Right lobe of liver (tissue), 6 donors: ENCODE measurements around the gene MYL10. TPM values are rescaled to one million over a fixed set of nuclear protein-coding genes. Genes with fewer than 3 reads are reported as not detected.
"Not testable (repeated sequence)": the region's sequence is repeated elsewhere in the genome, so short reads cannot be mapped to it uniquely, and the experiment has no call there.

ENCODE experiments used
- ATAC-seq, 4 donors: fragments of 200-7000 bp; cut with Tn5 transposase; one replicate each; pipeline ENCODE4 v1.9.1; 2020; ENCODE audit warnings: mild to moderate bottlenecking in 4 of 4, moderate library complexity in 4 of 4
- DNase-seq, 3 donors: peaks; one replicate each; pipeline ENCODE4 v3.0.0-alpha.2; 2020
- H3K27ac ChIP-seq, 3 donors: fragments of 200-600 bp; one replicate each; pipeline ENCODE4 v1.8.0; 2022
- H3K27me3 ChIP-seq, 2 donors: fragments of 200-600 bp; one replicate each; pipeline ENCODE4 v1.8.0; 2022
- H3K36me3 ChIP-seq, 4 donors: fragments of 200-600 bp; sonication (generic) in 1 of 4; one replicate each; pipeline versions ENCODE4 v1.5.1 to v1.8.0; 2017 to 2022; ENCODE audit warnings: control low read depth in 1 of 4
- H3K4me1 ChIP-seq, 4 donors: fragments of 200-600 bp; sonication (generic) in 1 of 4; one replicate each; pipeline versions ENCODE4 v1.5.1 to v1.8.0; 2017 to 2022; ENCODE audit warnings: control low read depth in 1 of 4
- H3K4me3 ChIP-seq, 3 donors: fragments of 200-600 bp; one replicate each; pipeline ENCODE4 v1.8.0; 2022
- H3K9me3 ChIP-seq, 4 donors: fragments of 200-600 bp; sonication (generic) in 1 of 4; one replicate each; pipeline versions ENCODE4 v1.5.1 to v1.8.0; 2017 to 2022; ENCODE audit warnings: control low read depth in 1 of 4
- CTCF ChIP-seq, 4 donors: fragments of 200-600 bp in 3 of 4; fragments of 450-650 bp in 1 of 4; IDR thresholded peaks; one replicate each; pipeline versions ENCODE4 v1.5.1 to v1.8.0; 2016 to 2022; ENCODE audit warnings: antibody characterized with exemption in 4 of 4, mild to moderate bottlenecking in 2 of 4
- POLR2A ChIP-seq: fragments of 450-650 bp; IDR thresholded peaks from one replicate; pipeline ENCODE4 v1.6.1; 2017; ENCODE audit warnings: antibody characterized with exemption, mild to moderate bottlenecking
- WGBS: methylation state at CpG from one replicate; pipeline ENCODE4 v1.1.6; 2018; ENCODE audit warnings: low coverage, low lambda C conversion rate; ENCODE audit not compliant: insufficient coverage; ENCODE audit errors: missing lambda C conversion rate; 5-methylcytosine and 5-hydroxymethylcytosine counted together
- intact Hi-C, 2 donors: fragments of 100-400 bp; cut with DNase I; formaldehyde crosslinking; loops; one replicate each; pipeline versions ENCODE4 v1.11.2 to v1.14.1; 2022
- total RNA-seq, 6 experiments: library from RNA; depleted of rRNA in 2 of 6; stranded (reverse); fragments of >200 nt in 2 of 6; fragmentation: NEBNext Ultra II Directional in 3 of 6; extraction: Animal tissue kit (Norgen Biotek cat#: 25700) in 3 of 6; gene quantifications; one replicate each; pipeline versions ENCODE4 v1.1.0 to v1.2.4, GENCODE V29; 2016 to 2023
- donor health status: DM: no; HTN: yes; CAD: no.
- donor health status: DM: no; HTN: no; CAD: no.
- donor health status: DM: no; HTN: no; CAD: no.
- donor health status: DM: no; HTN: yes; CAD: no.
- donor health status: DM: no; HTN: yes; CAD: no.

MYL10 gene
- total RNA-seq, 6 experiments from 2014 or later, result not detected

DNA sequence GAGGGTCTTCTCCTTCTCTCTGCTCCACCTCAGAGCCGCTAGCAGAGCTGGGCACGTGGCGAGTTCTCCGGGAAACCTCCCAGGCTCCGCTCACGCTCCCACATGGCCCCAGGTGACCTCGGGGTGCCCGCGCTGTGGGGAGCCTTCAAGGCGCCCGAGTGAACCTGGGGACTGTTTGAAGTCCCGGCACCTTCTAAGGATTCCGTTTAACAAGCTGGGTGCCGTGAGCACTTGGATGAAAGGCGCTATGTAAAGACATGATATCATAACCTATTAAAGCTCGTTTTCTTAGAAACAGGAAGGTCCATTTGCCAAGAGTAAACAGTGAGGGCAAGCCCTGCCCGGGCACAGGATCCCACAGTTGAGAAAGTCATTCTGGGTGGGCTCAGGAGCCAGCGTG is 15.8 kb upstream of the MYL10 start:
- no peaks in the 10 kb centered on the region for H3K36me3 ChIP-seq
- H3K9me3 ChIP-seq, result no peaks in the 10 kb centered on the region
- H3K4me3 ChIP-seq, result no peak overlapping the region
- no peak overlapping the region for H3K27ac ChIP-seq
- no peaks in the 10 kb centered on the region for H3K4me1 ChIP-seq
- no peaks in the 10 kb centered on the region for H3K27me3 ChIP-seq
- TF ChIP-seq POLR2A, result no peak
- TF ChIP-seq CTCF (IDR thresholded peaks at IDR 0.05), result no peak
- intact Hi-C loops, result no loop called here
- ATAC-seq, result peak; percentile 35 to 54 (median 44)
- no peak for DNase-seq
- 32% methylated on average over 17 of the region's 18 CpGs for WGBS

DNA sequence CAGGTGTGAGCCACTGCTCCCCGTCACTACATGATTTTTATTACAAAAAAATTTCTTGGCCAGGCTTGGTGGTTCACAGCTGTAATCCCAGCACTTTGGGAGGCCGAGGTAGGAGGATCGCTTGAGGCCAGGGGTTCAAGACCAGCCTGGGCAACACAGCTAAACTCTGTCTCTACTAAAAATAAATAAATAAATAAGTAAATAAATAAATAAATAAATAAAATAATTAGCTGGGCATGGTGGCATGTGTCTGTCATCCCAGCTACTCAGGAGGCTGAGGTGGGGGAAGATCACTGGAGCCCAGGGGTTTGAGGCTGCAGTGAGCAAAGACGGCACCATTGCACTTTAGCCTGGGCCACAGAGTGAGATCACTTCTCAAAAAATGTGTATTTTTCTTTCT is 10.0 kb upstream of the MYL10 start:
- H3K4me1 ChIP-seq, H3K27me3 ChIP-seq, H3K4me3 ChIP-seq, ATAC-seq, H3K27ac ChIP-seq, DNase-seq, H3K9me3 ChIP-seq, H3K36me3 ChIP-seq, intact Hi-C loops: not testable (repeated sequence)
- 80% methylated on average over 2 of the region's 4 CpGs for WGBS

GRCh38 chr7:101636822-101637623 is 7.9 kb upstream of the MYL10 start:
- ATAC-seq, result peak in 1 of 4 donors; percentile 17
- H3K4me1 ChIP-seq, result no peaks in the 10 kb centered on the region
- 53% methylated on average over 7 of the region's 9 CpGs for WGBS

GRCh38 chr7:101635484-101635883 is 6.4 kb upstream of the MYL10 start:
- H3K27ac ChIP-seq, result no peak overlapping the region
- no peak for TF ChIP-seq POLR2A
- no peak for TF ChIP-seq CTCF (IDR thresholded peaks at IDR 0.05)
- ATAC-seq, result no peak
- H3K4me1 ChIP-seq, result no peaks in the 10 kb centered on the region
- H3K27me3 ChIP-seq, result no peaks in the 10 kb centered on the region
- H3K36me3 ChIP-seq, result no peaks in the 10 kb centered on the region
- no peak for DNase-seq
- no peak overlapping the region for H3K4me3 ChIP-seq
- intact Hi-C loops, result no loop called here
- no peaks in the 10 kb centered on the region for H3K9me3 ChIP-seq
- WGBS, result no CpG with 5 or more reads among the region's 2 CpGs

More at GRCh38 chr7:101636822-101637623, 7.9 kb upstream of the MYL10 start:
- no peaks in the 10 kb centered on the region for H3K27me3 ChIP-seq
- no peaks in the 10 kb centered on the region for H3K9me3 ChIP-seq
- no peak for DNase-seq
- no peak overlapping the region for H3K4me3 ChIP-seq
- no peaks in the 10 kb centered on the region for H3K36me3 ChIP-seq
- TF ChIP-seq POLR2A (no peak), CTCF (IDR thresholded peaks at IDR 0.05) (no peak)
- intact Hi-C loops, result no loop called here
- no peak overlapping the region for H3K27ac ChIP-seq

DNA sequence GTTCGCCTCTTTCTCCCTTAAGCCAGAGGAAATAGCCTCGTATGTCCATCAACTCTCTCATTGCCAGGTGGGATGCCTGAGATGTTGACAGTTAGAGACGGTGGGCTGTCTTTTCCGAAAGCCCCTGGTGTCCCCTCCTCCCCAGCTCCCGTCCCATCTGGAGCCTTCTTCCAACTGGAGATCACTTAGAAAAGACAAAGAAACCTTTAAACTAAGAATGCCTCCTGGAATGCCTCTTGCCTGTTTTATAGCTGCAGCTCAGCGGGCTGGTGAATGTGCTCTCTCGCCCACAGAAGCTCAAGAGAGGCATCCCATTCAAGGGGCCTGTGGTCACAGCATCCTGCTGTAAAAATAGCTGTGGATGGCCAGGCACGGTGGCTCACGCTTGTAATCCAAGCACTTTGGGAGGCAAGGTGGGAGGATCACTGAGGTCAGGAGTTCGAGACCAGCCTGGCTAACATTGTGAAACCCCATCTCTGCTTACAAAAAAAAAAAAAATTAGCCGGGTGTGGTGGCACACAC is 5.2 kb upstream of the MYL10 start:
- TF ChIP-seq POLR2A (no peak), CTCF (IDR thresholded peaks at IDR 0.05) (no peak)
- no peak for DNase-seq
- Histone ChIP-seq H3K9me3 (no peaks in the 10 kb centered on the region), H3K4me3 (no peak overlapping the region), H3K27ac (no peak overlapping the region), H3K4me1 (no peaks in the 10 kb centered on the region), H3K36me3 (no peaks in the 10 kb centered on the region), H3K27me3 (no peaks in the 10 kb centered on the region)
- intact Hi-C loops, result no loop called here
- 81% methylated on average over 9 of the region's 11 CpGs for WGBS
- no peak for ATAC-seq
